Measurements from ENCODE around the gene DOK4.
"Not testable (repeated sequence)": the region's sequence is repeated elsewhere in the genome, so short reads cannot be mapped to it uniquely, and the experiment has no call there.

DOK4 gene

DNA sequence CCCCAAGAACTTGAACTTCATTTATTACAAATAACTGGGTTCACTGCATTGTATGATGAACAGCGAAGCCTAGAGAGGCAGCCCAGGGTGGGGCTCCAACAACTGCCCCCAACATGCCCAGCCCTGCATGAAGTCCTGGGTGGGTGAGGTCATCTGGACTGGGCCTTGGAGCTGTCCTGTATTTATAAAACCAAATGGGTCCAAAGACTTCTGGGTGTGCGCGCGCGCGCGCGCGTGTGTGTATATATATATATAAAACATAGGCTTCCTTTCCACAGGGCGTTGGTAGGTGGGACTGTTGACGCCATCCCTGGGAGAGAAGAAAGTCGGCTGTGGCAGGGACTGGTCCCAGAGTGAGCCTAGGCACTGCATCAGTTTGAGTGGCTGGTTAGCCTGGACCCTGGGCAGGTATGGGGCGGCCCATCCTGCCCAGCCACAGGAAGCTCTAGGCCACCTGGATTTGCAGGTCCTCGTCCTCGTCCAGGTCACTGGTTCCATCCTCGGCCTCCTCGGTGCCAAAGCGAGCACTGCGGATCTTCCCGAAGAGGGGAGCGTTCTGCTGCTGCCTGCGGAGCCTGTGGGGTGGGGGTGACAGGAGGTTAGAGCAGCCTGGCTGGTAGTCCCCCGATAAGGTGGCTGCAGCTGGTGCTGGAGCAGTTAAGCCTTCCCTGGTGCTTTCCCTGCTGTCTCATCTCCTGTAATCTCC lies 26.2 kb upstream of the DOK4 start:
- H3K9me3 Mint-ChIP-seq: no peaks in the 10 kb centered on the region
- no peak overlapping the region for H3K27ac Mint-ChIP-seq
- H3K4me3 Mint-ChIP-seq: no peak overlapping the region
- no peaks in the 10 kb centered on the region for H3K4me1 Mint-ChIP-seq
- ATAC-seq (no peak), DNase-seq (ENCODE audit: low spot score in 2 of 2) (no peak)
- H3K36me3 Mint-ChIP-seq: peaks cover 49% of the 10 kb centered on the region

DNA sequence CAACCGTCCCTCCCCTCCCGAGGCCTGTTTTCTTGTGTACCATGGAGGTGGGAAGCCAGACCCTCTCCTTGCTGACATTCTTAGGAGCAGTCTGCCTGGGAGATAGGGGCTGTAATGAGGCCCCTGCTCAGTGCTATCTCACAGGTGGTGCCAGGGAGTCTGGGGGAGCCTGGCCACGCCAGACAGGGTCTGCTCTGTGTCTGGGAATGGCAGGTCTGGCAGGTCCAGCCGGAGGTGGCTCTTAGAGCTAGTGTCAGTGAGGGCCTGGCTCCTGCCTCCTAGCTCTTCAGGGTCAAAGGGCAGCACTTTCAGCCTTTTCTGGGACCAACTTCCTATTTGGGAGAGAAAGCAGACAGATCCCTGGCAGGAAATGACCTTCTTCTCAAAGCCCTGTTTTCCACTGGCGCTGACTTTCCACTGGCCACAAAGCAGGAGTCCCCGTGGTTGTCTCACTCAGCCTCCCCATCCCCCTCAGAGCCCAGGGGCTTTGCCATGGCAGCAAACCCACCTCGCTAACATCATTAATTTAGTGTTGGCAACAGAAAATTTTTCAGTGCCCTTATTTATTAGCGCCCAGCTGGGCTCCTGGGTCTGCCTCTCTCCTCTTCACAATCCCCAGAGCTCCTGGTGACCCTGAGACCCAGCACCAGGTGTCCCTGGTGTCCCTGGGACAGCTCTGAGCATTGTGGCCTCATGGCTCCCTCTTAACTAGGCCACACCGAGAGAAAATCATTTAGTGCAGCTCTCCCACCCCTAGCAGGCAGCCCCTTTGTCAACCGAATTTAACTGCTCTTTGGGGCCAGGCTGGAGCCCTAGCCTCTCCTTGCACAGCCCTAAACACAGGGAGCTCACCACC lies 24.0 kb upstream of the DOK4 start:
- Mint-ChIP-seq H3K9me3 (no peaks in the 10 kb centered on the region), H3K4me3 (no peak overlapping the region), H3K27ac (peak overlapping the region; percentile 58), H3K4me1 (no peaks in the 10 kb centered on the region), H3K36me3 (peaks cover 27% of the 10 kb centered on the region)
- ATAC-seq: no peak
- DNase-seq (ENCODE audit: low spot score in 2 of 2): no peak

DNA sequence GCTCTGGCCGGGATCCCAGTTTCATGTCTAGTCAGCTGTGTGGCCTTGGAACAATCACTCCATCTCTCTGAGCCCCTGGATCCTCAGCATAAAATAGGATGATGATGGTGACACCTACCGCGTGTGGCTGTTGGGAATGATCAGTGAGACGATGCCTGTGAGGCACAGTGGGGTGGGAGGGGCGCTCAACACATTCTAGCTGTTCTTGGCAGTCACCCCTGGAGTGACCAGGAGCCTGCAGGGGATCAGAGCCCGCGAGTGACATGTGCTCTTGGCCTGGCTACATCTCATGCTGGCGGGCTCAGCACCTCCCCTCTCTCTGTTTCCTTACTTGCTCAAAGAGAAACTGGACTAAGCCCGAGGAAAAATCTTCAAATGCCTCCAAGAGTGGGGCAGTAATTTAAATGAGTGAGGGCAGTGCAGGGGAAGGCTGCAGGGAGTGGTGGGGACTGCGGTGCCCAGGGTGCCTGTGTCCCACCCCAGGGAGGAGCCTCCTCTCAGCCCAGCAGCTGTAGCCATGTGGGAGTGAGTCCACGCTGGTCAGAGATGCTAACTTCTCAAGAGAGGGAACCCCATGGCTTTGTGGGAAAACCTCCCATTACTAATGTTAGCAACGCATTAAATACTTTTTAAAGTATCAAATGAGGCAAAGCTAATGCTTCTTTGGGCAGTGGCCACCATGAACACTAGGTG lies 23.1 kb upstream of the DOK4 start:
- H3K9me3 Mint-ChIP-seq: no peaks in the 10 kb centered on the region
- no peak overlapping the region for H3K4me3 Mint-ChIP-seq
- DNase-seq (ENCODE audit: low spot score in 2 of 2): no peak
- H3K36me3 Mint-ChIP-seq: peaks cover 22% of the 10 kb centered on the region
- H3K27ac Mint-ChIP-seq: peak overlapping the region; percentile 45
- ATAC-seq: no peak
- no peaks in the 10 kb centered on the region for H3K4me1 Mint-ChIP-seq

DNA sequence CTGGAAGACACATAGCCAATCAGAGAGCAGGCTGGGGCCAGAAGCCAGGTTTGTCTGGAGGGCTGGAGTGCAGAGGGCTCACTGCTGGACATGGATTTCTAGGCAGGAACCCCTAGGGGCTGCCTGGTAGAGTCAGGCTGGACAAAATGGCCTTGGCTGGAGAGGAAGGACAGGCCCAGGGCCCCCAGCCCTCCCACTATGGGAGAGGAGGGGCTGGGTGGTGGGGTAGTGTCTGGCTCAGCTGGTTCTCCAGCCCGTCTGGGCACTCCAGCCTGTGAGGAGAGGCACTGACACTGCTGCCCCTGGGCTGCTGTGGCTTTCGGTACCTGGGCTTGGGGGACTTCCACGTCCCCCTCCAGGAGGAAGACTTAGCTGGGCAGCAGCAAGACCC lies 21.7 kb upstream of the DOK4 start:
- Mint-ChIP-seq H3K4me3 (no peak overlapping the region), H3K4me1 (no peaks in the 10 kb centered on the region), H3K27ac (peak overlapping the region; percentile 68), H3K9me3 (no peaks in the 10 kb centered on the region), H3K36me3 (peaks cover 9% of the 10 kb centered on the region)
- DNase-seq (ENCODE audit: low spot score in 2 of 2) (no peak), ATAC-seq (no peak)

DNA sequence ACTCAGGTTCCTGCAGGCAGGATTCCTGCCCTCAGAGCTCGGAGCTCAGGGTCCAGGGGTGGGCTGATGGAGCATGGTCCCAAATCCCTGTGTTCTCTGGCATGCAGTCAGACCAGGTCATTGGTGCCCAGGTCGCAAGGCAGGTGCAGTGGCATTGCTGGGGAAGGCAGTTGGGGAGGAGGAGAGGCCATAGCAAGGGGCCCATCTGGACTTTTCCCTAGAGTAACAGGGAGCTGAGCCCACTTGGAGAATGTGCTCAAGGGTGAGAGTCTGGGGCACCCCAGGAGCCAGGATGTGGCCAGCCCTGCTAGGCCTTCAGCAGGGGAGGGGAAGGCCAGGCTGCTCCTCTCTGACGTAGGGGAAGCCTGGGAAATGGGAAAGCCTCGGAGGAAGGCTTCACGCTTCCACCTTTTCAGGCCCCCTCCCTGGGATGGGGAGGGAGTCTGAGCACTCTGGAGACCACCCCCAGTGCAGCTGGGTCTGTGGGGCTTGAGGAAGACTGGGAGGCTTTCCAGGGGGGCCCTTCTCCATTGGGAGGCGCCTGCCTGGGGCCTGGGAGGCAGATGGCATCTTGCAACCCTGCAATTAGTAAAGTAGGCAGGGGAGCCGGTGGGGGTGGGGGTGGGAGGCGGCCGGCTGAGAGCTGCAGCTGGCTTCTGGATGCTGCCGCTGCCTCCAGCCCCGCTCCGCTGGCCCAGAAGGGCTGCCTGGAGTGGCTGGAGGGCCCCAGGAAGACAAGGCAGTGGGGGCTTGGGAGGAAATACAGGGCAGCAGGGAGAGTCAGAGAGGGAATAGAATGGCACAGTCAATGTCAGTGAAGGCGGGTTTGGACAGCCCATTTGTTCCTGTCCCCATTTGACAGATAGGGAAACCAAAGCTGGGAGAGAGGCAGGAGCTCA lies 21.1 kb upstream of the DOK4 start:
- H3K27ac Mint-ChIP-seq: no peak overlapping the region

DNA sequence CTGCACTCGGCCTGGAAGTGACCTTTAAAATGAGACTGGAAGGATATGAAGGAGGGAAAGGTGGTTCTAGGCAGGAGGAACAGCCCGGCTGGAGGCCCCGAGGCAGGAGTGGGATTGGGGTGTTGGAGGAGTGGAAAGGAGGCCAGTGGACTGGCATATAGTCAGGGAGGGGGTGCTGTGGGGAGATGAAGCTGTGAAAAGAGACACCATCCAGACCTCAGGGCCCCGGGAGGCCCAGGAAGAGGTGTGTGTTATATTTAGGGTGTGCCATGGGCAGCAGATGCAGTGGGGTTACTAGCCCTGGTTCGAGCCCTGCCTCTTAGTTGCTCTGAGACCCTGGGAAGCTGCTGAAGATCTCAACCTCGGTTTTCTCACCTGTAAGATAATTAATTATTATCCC lies 18.9 kb upstream of the DOK4 start:
- H3K9me3 Mint-ChIP-seq: no peaks in the 10 kb centered on the region
- no peak overlapping the region for H3K27ac Mint-ChIP-seq
- no peak for ATAC-seq
- no peaks in the 10 kb centered on the region for H3K36me3 Mint-ChIP-seq
- no peak for DNase-seq (ENCODE audit: low spot score in 2 of 2)
- no peak overlapping the region for H3K4me3 Mint-ChIP-seq
- H3K4me1 Mint-ChIP-seq: peaks cover 10% of the 10 kb centered on the region

More for the DNA sequence above, 21.1 kb upstream of the DOK4 start:
- Mint-ChIP-seq H3K4me3 (no peak overlapping the region), H3K36me3 (peaks cover 7% of the 10 kb centered on the region), H3K9me3 (no peaks in the 10 kb centered on the region), H3K4me1 (no peaks in the 10 kb centered on the region)
- ATAC-seq: no peak
- DNase-seq (ENCODE audit: low spot score in 2 of 2): no peak

DNA sequence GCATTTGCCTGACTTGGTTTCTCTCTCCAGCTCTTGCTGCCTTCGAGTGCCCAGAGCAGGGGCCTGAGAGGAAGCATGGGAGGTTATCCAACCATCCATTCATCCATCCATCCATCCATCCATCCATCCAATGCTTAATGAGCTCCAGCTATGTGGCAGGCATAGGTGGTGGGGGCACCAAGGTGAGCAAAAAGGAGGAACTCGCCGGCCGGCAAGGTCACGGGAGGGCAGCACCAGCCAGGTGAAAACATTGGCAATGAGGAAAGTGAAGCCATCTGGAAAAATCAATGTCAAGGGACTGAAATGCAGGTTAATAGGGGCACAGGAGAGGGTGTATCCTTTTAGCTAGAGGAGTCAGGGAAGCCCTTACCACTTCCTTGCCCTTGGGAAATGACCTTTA lies 18.2 kb upstream of the DOK4 start:
- Mint-ChIP-seq H3K4me1 (peaks cover 10% of the 10 kb centered on the region), H3K36me3 (no peaks in the 10 kb centered on the region)

DNA sequence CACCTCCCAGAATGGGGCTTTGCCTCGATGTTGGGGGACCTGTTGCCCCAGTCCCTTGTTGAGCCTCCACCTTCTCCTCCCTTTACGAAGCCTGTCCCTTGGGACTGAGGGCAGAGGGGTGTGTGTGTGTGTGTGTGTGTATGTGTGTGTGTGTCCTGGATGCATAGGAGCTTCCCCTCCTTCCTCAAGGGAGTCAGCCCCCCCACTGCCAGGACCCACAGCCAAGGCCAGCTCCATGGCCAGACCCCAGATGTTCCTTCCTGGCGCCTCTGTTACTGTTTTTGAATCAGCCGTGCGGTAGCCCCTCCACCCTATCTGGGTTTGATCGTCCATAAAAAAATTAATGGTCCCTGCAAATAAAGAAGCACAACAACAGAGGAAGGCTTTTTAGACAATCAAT lies 17.7 kb upstream of the DOK4 start:
- no peak overlapping the region for H3K4me3 Mint-ChIP-seq
- DNase-seq (ENCODE audit: low spot score in 2 of 2) (no peak), ATAC-seq (no peak)
- H3K27ac Mint-ChIP-seq: no peak overlapping the region
- peaks cover 10% of the 10 kb centered on the region for H3K4me1 Mint-ChIP-seq
- no peaks in the 10 kb centered on the region for H3K9me3 Mint-ChIP-seq
- no peaks in the 10 kb centered on the region for H3K36me3 Mint-ChIP-seq

More for the DNA sequence above, 18.2 kb upstream of the DOK4 start:
- no peaks in the 10 kb centered on the region for H3K9me3 Mint-ChIP-seq
- ATAC-seq: no peak
- no peak overlapping the region for H3K4me3 Mint-ChIP-seq
- no peak overlapping the region for H3K27ac Mint-ChIP-seq
- DNase-seq (ENCODE audit: low spot score in 2 of 2): no peak

DNA sequence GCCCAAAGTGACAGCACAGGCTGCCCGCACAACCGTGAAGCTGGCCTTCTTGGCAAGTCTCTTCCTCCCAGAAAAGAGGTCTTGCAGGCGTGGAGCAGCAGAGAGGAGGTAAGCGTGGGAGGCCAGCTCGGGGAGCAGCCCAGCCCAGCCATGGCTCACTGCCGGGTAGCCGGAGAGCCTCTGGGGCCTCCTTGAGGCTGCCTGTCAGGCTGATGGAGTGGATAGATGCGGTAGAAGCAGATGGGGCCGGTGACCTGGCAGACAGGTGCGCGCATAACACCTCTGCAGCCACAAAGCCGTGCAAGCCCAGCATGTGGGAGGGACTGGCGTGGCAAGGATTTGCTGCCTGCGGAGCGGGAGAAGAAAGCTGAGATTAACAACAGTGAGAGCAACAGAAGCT lies 17.1 kb upstream of the DOK4 start:
- H3K27ac Mint-ChIP-seq: no peak overlapping the region
- ATAC-seq (no peak), DNase-seq (ENCODE audit: low spot score in 2 of 2) (no peak)
- H3K4me1 Mint-ChIP-seq: peaks cover 10% of the 10 kb centered on the region
- H3K4me3 Mint-ChIP-seq: no peak overlapping the region
- H3K36me3 Mint-ChIP-seq: no peaks in the 10 kb centered on the region
- H3K9me3 Mint-ChIP-seq: no peaks in the 10 kb centered on the region

DNA sequence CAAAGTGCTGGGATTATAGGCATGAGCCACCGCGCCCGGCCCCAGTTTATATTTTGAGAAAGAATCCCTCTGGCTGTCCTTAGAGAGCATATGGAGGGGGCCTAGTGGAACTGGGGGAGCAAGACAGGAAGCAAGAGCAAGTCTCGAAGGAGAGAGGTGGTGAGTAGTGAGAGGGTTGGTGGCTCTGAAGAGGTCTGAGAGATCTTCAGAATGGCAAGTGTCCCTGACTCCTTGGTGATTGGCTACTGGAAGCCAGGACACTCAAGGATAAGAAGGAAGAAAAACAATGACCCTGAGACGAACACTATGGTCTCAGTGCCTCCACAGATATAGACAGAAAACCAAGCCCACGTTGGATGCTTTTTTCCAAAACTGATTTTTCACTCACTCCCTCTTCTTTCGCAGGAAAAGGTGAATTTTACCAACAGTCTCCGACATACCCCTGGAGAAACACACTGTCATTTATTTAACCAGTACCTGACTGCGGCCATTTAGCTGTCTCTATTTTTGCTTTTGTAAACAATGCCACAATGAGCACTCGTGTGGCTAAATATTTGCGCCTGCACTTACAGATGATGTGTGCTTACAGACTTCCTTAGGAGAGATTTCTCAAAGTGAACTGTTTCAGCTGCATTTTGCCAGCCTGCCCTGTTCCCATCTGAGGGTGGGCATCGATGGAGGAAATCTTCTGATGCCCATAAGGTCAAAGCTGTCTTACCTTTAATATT lies 15.9 kb upstream of the DOK4 start:
- Mint-ChIP-seq H3K4me3 (no peak overlapping the region), H3K36me3 (no peaks in the 10 kb centered on the region), H3K9me3 (no peaks in the 10 kb centered on the region), H3K27ac (peak overlapping the region; percentile 86), H3K4me1 (peaks cover 10% of the 10 kb centered on the region)
- DNase-seq (ENCODE audit: low spot score in 2 of 2): no peak
- ATAC-seq: no peak

DNA sequence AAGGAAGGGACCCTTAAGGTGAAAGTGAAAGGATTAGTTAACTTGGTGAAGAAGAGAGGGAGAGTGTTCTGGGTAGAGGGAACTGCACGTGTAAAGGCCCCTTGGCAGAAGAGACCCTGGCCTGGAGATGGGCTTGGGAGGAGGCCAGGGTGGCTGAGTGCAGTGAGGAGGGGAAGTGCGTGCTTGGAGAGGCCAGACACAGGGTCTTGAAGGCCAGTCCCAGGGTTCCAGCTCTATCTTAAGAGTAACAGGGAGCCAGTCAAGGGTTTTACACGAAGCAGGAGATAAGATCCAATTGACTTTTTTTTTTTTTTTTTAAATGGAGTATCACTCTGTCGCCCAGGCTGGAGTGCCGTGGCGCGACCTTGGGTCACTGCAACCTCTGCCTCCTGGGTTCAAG lies 15.2 kb upstream of the DOK4 start:
- DNase-seq (ENCODE audit: low spot score in 2 of 2) (no peak), ATAC-seq (no peak)
- Mint-ChIP-seq H3K4me3 (no peak overlapping the region), H3K36me3 (no peaks in the 10 kb centered on the region), H3K4me1 (peaks cover 10% of the 10 kb centered on the region), H3K27ac (peak overlapping the region; percentile 86), H3K9me3 (no peaks in the 10 kb centered on the region)

DNA sequence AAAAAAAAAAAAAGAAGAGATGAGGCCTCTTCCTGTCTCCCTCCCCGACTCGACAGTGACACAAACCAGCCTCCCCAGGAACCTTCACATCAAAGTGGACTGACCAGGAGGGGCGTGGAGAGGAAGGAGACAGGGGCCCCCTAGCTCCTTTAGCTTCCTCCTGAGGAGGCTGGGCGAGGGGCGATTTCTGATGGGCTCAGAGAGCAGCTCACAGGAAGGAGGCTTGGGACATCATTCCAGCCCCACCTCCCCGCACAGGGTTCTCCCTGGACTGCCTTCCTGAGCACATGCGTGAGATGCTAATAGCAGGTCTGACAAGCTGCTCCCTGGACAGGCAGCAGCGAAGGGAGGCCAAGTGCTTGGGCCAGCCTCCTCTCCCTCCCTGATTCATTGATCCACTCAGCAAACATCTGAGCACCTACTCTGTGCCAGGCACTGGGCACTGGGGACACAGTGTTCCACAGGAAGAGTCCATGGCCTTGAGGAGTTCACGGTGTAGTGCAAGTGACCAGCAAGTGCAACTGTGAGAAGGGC lies 14.4 kb upstream of the DOK4 start:
- ATAC-seq: peak; percentile 51
- Mint-ChIP-seq H3K9me3 (no peaks in the 10 kb centered on the region), H3K27ac (peak overlapping the region; percentile 86), H3K4me3 (no peak overlapping the region), H3K36me3 (no peaks in the 10 kb centered on the region), H3K4me1 (peaks cover 10% of the 10 kb centered on the region)
- DNase-seq (ENCODE audit: low spot score in 2 of 2): no peak

DNA sequence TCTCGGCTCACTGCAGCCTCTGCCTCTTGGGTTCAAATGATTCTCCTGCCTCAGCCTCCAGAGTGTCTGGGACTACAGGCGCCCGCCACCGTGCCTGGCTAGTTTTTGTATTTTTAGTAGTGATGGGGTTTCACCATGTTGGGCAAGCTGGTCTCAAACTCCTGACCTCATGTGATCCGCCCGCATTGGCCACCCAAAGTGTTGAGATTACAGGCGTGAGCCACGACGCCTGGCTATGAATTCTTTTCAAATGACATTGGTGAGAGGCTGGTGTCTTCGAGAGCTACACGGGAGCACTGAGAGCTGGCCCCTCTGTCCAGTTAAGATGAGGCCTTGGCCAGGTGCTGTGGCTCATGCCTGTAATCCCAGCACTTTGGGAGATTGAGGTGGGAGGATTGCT lies 13.6 kb upstream of the DOK4 start:
- H3K9me3 Mint-ChIP-seq; H3K36me3 Mint-ChIP-seq; H3K27ac Mint-ChIP-seq; ATAC-seq; DNase-seq (ENCODE audit: low spot score in 2 of 2); H3K4me3 Mint-ChIP-seq; H3K4me1 Mint-ChIP-seq: not testable (repeated sequence)

DNA sequence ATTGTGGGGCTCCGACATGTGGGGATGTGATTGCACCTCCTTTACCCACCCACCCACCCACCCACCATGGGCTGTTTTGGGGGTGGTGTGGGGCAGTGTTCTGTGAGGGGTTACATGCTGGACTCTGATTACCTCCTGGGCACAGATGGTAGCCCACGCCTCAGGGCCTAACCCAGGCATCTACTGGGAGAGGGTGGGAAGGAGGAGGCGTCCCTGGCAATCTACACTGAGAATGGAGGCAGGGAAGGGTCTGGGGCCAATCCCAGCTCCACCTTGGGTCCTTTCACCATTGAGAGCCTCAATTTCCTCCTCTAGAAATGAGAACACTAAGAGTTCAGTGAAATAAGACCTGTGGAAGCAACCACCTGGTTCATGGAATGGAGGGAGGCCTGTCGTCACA lies 11.7 kb upstream of the DOK4 start:
- no peaks in the 10 kb centered on the region for H3K36me3 Mint-ChIP-seq
- H3K4me3 Mint-ChIP-seq: no peak overlapping the region
- peaks cover 10% of the 10 kb centered on the region for H3K4me1 Mint-ChIP-seq
- DNase-seq (ENCODE audit: low spot score in 2 of 2) (no peak), ATAC-seq (no peak)
- no peak overlapping the region for H3K27ac Mint-ChIP-seq
- H3K9me3 Mint-ChIP-seq: no peaks in the 10 kb centered on the region
